GM21619 (cell line): Measurements from ENCODE around the gene SKI.

Experiments used
- ATAC-seq: cut with Tn5 transposase; IDR thresholded peaks from one replicate; pipeline ENCODE4 v1.9.1; 2021; ENCODE audit not compliant: unreplicated experiment

Gene SKI

DNA sequence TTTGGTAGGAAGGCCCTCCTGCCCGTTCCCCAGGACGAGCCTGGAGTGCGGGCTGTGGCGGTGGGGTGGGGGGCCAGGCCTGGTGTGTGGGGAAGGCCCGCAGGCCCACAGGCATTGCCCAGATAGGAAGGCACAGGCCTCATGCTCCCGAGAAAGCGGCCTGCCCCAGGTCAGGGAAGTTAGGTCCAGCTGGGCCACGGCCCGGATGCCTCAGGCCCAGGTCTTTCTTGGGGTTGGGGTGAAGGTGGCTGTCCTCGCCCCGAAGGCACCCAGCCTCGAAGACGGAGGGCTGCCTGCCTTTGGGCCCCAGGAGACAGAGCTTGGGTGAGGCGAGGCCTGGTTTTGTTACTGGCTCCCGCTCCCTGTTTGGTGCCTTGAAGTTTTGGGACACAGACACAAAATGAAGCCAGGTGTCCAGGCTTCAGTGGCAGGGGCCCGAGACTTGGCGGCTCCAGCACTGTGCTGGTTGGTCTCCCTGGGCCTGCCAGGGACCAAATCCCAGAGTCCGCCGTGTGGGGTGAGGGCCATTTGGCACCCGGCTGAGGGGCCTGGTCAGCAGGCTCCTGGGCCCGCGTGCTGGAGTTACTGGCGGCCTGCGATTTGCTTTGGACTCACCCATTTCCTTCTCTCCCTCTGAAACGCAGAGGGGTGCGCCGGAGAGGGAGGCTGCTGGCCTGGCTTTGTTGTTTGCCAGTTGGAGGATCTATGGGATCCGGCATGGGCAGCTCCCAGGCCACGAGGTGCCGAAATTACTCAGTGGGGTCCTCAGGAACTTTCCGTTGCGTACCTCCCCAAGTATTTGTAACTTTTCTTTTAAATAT lies 2.0 kb downstream of the SKI start:
- ATAC-seq, result no peak

- no peak for ATAC-seq
These were observed 2.8 kb downstream of the SKI start for GRCh38 chr1:2230781-2231531.

DNA sequence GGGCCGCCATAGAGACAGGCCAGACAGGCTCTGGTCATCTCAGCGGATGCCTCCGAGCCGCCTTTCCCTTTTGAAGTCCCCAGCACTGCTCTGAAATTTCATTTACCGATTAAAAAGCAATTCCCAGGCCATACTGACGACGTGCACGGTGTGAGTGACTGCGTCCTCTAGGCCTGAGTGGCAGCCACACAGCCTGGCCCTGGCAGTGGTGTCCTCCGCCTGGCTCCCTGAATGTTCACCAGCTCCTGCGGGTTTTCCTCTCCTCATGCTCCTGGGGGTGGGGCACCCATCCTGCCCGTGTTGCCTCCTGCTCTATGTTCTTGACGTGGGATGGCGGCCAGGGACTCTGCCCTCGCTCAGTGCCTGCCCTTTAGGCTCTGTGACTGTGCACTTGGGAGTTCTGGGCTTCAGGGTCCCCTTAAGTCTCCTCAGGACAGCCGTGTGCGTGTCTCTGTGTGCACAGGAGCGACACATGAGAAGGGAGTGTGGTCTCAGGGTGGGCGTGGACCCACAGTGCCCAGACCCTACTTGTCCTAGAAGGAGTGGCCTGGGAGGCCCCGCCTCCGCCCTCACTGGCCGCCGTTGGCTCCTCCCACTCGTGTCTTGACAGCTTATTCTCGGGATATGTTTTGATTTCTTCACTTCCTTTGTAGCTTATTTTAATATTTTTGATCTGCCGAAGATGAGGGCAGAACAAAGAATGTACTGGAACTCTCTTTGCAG lies 3.6 kb downstream of the SKI start:
- no peak for ATAC-seq

DNA sequence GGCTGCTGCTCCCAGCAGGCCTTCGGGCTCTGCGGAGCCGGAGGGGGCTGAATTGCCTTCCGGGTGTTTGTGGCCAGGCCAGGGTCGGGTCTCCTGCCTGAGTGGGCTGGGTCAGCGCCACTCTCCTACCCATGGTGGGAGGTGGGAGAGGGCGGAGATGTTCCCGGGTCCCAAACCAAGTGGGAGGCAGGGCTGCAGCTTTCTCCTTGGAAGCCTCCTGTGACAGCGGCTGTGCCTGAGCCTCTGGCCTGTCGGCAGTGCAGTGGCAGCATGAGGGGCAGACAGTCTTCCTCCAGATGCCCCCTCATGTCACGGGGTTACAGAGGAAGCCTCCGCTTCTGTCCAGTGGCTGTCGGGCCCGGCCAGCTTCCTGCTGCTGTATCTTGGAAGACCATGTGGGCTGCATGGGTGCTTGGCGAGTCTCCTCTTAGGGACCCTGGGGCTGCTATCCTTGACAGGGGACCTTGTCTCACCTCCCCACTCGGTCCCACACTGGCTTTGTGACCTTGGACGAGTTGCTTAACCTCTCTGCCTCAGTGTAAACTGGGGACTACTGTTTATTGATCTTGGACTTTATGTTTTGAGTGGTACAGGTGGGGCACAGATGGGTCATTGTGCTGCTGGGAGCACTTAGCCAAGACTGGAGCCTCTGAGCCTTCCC lies 4.3 kb downstream of the SKI start:
- no peak for ATAC-seq

- ATAC-seq, result no peak
These were observed 4.9 kb downstream of the SKI start for GRCh38 chr1:2232916-2233438.

DNA sequence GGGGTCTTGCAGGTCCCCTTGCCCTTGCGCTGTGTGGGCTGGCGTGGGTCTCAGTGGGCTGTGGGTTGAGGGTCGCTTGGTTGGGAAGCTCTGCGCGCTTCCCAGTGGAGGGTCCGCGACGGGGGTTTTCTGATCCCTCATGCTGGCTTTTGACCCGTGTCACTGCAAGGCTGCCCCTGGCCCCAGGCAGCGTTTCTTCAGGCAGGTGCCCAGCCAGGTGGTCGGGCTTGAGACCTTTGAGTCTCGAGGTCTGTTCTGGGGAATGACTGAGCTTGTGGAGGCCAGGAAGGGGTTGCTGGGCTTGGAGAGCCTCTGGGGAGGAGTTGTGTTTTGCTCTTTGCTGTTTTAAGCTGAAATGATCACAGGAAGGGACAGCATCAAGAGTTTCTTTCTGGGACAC lies 5.3 kb downstream of the SKI start:
- no peak for ATAC-seq

GRCh38 chr1:2233997-2234761 lies 6.1 kb downstream of the SKI start:
- peak; percentile 68 for ATAC-seq

- ATAC-seq, result no peak
These were observed 6.6 kb downstream of the SKI start for GRCh38 chr1:2234762-2235113.

- no peak for ATAC-seq
These were observed 7.3 kb downstream of the SKI start for GRCh38 chr1:2235300-2235998.

- ATAC-seq, result no peak
These were observed 8.9 kb downstream of the SKI start for GRCh38 chr1:2236695-2237677.

GRCh38 chr1:2237773-2238172 lies 9.7 kb downstream of the SKI start:
- ATAC-seq, result no peak

DNA sequence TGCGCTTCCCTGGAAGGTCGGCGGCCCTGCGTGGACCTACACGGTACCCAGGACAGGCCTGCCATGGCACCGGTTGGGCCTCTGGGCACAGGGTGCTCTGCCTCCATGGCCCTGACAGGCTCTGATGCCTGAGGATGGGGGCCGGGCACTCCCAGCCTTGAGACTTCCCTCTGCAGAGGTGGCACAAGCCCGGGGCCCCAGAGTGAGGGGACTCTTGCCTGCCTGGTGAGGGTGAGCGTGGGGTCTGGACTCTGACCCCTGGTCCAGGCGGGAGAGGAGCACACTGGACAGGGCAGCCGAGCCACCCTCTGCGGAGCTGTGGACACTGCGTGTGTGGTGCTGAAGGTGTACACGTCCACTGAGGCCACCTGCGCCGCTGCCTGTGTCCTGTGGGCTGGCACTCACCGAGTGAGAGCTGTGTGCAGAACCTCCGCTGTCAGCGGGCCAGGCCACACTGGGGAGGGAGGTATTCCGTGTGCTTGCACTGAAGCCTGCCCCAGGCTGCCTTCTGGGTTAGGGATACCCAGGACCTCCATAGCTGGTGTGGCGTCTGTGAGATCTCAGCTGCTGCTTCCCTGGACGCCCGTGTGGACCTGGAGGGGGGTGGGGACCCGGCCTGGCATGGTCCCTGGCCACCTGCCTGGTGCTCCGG lies 10.4 kb downstream of the SKI start:
- no peak for ATAC-seq

DNA sequence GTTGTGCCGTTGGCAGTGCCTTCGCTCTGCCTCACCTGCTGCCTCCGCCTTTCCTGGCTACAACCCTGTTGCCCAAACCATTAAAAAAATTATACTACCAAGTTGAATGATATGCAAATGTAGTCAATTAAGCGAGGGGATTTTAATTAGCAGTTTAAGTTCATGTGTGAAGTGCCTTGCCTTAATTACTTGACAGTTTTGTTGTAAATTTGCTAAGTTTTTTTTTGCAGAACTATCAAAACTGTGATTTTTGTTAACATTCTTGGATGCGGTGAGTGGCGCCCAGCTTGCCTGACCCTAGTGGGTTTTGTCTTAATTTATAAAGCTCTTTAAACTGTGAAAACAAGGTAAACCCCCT lies 10.9 kb downstream of the SKI start:
- no peak for ATAC-seq

- no peak for ATAC-seq
These were observed 11.4 kb downstream of the SKI start for GRCh38 chr1:2239384-2239985.

DNA sequence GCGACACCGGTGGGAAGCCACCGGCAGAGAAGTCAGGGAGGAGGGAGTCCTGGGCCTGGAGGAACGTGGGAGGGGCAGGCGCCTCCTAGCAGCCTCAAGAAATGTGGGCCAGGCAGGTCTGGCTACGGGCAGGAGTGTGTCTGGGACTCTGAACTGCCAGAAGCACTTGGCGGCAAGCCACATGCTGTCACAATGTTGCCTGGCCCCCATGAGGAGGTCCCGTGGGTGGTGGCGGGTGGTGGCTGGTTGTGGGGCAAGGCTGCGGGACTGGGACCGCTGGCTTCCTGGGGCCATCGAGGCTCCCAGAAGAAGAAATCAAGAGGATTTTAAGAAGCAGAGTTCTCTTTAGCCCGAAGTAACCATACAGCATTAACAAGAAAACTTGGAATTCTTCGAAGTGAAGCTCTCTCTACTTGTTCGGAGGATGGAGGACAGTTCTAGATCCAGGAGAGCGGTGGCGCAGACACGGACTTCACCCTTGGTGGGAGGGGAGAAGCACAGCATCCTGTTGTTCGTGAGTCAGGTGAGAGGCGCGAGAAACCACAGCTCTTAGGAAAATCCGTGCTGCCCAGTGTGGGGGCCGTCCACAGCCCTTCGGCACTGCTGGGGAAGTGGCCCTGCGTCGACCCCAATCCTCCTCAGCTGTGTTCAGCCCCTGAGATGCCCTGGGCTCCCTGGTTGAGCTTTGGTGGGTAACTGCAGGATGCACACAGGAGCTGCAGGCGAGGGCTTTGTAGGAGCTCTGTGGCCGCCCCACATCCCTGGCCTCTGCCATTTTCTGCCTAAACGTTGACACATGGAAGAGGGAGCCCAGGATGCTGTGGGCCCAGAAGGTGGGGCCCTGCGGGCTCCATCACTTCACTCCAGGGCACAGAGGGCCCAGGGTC lies 12.4 kb downstream of the SKI start:
- no peak for ATAC-seq

DNA sequence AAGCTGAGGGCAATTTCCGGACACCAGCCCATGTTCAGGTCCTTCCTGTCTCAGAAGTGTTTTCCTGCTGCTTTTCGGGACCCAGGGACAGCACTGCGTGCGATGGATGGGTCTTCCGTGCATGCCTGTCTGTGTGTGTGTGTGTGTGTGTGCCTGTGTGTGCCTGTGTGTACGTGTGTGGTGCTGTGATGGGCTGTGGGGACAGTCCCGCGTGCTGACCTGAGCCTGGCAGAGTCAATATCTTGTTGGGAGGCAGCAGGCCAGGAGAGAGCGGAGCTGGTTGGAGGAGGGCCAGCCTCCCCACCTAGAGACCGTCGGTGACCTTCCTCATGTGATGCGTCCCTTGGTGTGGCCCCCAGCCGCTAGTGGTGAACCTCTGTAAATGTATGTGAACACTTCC lies 13.7 kb downstream of the SKI start:
- no peak for ATAC-seq
